Endothelial cell of hepatic sinusoid (primary cell): ENCODE data around the gene GPR22.

Source experiments
- in situ Hi-C: cut with HindIII; loops from 2 replicates; pipeline ENCODE4 v1.10.0; 2017; ENCODE audit warnings: low sequenced_read_pairs

GPR22 gene

DNA sequence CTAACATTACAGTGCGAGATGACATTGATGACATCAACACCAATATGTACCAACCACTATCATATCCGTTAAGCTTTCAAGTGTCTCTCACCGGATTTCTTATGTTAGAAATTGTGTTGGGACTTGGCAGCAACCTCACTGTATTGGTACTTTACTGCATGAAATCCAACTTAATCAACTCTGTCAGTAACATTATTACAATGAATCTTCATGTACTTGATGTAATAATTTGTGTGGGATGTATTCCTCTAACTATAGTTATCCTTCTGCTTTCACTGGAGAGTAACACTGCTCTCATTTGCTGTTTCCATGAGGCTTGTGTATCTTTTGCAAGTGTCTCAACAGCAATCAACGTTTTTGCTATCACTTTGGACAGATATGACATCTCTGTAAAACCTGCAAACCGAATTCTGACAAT, 4.3 kb downstream of the GPR22 start:
- in situ Hi-C loops: no loop called here

DNA sequence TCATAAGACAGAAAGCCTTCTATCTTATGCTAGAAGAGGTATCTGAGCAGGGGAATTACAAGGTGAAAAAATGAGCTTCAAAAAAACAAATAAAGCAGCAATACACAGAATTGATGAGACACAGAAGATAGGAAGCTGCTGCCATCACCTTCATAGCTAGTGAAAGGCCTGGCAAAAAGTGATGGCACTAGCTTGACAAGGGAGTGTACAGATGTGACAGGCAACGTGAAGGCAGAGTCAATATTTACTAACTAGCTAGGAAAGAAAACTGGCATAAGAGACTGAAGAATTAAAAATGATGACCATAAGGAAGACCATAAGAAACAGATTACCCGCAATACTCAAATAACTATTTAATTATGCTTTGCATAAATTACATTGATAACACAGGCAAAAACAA, 9.4 kb downstream of the GPR22 start:
- in situ Hi-C loops: loop anchor here (5.0 kb wide), 1 partner anchor 57 kb away; no protein-coding TSS in a partner anchor

DNA sequence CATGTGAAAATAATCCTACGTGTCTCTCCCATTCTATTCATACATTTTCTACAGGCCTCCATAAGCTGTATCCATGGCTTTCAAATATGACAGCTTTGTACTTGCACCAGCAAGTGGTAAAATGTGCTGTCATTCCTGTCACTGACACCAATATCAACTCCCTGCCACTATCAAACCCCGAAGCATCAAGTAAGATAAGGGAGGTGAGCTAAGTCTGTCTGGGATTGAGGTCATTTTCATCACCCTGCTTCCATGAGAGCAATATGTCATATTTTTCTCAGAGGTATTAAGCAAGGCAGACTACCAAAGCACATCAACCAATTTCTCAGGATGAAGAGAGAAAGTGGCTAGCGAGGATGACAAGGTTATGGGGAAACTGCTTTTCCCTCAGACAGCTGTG, 11.1 kb downstream of the GPR22 start:
- in situ Hi-C loops: no loop called here

DNA sequence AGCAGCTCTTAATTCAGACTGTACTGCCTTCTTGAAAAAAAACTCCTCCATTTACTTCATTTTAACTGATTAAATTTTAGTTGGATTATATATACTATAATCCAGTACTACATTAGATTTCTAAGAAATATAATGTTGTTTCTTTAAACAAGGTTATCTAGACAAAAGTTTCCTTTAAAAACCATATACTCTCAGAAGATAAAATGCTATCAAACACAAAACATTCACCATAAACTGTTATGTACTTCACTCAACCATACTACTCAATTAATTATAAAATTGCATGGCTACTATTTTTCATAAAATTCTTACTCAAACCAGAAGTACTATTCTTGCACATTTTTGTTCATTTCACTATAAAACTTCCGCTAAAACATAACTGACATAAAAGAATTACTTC, 12.7 kb downstream of the GPR22 start:
- in situ Hi-C loops: no loop called here

DNA sequence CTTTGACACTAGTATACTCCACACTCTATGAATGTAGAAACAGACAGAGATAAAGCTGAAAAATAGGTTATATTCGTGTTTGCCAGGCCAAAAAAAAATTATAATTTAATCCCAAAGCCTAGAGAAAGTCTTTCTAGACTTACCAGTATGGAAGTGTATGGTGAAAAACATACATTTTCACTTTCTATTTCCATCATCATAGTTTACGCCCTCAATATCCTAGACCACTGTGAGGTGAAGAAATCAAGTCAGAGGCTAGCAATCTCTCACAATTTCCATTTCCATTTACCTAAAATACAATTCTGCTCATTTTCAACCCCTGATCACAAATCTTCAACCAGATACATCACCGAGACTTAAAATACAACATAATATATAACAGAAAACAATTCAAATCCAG, 16.2 kb downstream of the GPR22 start:
- in situ Hi-C loops: no loop called here

DNA sequence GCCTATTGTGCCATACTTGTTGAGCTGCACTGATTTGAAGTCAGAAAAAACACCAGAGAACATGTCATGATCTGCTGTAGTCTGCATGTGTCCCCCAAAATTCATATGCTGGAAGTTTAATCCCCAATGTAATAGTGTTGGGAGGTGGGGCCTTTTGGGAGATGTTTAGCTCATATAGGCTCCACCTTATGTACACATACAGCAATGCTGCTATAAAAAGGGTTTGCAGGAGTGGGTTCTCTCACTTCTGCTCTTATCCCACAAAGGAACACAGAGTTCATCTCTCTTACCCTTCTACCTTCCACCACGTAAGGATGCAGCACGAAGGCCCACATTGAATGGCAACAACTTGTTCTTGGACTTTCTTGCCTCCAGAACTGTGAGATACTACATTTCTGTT, 23.0 kb downstream of the GPR22 start:
- in situ Hi-C loops: no loop called here

DNA sequence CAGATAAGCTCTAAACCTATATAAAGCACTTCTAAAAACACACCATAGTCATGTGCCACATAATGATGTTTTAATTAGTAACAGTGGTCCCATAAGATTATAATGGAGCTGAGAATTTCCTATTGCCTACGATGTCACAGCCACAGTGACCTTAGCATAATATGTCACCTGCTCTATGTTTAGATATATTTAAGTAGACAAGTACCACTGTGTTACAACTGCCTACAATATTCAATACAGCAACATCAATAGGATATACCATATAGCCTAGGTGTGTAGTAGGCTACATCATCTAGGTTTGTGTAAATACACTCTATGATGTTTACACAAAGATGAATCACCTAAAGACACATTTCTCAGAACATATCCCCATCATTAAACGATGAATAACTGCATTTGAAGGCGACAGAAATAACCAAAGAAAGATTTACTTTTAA, 24.5 kb downstream of the GPR22 start:
- in situ Hi-C loops: no loop called here

DNA sequence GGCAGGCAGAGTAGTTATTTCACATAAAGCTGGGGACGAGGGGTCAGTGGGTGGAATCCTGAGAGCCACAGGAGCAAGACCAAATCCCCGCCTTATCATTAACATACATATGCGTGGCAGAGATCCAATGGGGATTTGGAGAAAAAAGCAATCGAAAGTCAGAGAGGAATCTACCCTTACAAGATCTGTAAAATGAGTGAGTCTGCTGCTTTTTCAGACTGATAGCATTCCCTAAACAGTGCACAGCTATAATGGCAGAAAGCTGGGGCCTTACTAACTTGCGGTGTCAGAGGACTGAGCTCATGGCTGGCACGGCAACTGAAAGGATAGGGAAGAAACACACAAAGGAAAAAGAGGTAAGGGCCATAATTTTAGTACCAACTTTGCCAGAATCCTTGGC, 25.0 kb downstream of the GPR22 start:
- in situ Hi-C loops: no loop called here

DNA sequence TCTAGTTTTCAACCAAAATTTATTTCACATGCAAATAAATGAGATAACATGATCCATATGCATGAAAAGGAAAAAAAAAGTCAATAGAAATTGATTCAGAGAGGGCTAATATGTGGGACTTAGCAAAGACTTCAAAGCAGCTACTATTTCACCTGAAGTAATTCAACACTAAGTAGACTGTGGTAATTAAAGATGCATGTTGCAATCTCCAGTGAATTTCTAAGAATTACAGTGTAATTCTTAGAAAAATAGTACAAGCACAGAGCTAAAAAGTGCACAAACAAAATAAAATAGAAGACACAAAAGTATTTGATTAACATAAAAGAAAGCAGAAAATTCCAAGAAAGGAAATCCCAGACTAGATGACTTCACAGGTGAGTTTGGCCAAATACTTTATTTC, 25.7 kb downstream of the GPR22 start:
- in situ Hi-C loops: no loop called here

DNA sequence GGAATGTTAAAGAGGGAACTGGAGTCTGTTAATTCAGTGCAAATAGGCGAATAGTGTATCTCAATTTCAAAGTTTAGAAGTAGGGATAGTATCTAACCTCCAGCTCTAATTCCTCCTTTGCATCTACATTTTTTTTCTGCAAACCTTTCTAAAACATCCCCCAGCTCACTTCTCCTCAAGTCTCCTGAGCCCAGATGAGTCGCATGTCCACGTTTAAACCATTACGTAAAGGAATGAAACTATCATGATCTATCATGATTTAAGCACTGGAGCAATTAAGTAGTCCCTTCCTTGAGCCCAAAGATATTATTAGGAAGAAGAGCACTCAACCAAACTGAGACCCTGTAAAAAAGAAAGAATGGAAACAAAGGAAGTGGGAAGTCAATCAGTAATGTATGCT, 29.9 kb downstream of the GPR22 start:
- in situ Hi-C loops: no loop called here

DNA sequence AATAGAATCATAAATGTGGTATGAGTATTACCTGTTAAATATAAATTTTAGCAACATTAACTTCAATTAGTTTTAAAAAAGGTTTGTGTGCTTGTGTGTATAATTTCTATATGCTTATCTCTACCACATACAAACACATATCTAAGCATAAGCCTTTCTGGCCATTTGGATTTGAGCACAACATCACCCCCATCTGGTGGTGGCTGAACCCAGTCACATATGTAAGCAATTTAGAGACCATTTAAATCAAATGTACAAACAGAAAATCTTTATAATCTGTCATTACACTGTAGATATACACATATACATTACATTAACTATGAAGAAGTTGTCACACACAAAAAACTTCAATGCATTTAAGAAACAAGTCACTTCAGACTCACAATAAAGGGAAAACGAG, 31.7 kb downstream of the GPR22 start:
- in situ Hi-C loops: no loop called here

DNA sequence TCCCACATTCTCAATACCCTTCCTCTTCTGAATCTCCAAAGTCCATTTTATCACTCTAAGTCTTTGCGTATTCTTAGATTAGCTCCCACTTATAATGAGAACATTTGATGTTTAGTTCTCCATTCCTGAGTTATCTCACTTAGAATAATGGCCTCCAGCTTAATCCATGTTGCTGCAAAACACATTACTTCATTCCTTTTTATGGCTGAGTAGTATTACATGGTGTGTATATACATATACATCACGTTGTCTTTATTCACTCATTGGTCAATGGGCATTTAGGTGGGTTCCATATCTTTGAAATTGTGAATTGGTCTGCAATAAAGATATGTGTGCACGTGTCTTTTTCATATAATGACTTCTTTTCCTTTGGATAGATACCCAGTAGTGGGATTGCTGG, 32.3 kb downstream of the GPR22 start:
- in situ Hi-C loops: no loop called here

DNA sequence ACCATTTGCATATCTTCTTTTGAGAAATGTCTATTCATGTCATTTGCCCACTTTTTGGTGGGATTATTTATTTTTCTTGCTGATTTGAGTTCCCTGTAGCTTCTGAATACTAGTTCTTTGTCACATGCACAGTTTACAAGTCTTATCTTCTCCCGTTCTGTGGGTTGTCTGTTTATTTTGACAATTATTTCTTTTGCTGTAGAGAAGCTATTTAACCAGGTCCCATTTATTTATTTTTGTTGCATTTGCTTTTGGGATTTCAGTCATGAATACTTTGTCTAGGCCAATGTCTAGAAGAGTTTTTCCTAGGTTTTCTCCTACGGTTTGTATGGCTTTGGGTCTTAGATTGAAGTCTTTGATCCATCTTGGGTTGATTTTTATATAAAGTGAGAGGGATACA, 32.9 kb downstream of the GPR22 start:
- in situ Hi-C loops: no loop called here

DNA sequence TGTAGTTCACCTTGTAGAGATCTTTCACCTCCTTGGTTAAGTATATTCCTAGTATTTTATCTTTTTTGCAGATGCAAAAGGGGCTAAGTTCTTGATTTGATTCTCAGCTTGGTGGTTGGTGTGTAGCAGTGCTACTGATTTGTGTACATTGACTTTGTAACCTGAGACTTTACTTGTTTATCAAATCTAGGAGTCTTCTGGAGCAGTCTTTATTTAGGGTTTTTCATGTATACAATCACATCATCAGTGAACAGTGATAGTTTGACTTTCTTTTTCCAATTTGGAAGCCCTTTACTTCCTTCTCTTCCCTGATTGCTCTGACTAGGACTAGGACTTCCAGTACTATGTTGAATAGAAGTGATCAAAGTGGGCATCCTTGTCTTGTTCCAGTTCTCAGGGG, 33.8 kb downstream of the GPR22 start:
- in situ Hi-C loops: no loop called here

DNA sequence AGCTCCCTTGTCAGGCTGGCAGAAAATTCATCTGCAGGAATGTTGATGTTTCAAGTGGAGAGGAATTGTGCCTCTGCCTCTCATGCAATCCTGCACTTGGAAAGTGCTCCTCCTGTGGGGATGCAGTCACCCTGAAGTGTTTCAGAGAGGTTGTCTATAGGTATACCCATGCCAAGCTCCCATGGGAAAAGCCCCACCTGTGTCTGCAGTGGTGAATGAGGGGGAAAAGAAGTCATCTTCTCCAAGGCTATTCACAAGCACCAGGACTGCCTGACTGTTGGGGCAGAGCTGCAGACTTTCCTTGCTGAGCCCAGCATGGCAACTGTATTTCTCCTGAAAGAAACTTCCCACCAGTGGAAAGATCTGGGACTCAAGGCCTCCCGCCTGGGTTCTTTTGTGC, 35.5 kb downstream of the GPR22 start:
- in situ Hi-C loops: no loop called here

DNA sequence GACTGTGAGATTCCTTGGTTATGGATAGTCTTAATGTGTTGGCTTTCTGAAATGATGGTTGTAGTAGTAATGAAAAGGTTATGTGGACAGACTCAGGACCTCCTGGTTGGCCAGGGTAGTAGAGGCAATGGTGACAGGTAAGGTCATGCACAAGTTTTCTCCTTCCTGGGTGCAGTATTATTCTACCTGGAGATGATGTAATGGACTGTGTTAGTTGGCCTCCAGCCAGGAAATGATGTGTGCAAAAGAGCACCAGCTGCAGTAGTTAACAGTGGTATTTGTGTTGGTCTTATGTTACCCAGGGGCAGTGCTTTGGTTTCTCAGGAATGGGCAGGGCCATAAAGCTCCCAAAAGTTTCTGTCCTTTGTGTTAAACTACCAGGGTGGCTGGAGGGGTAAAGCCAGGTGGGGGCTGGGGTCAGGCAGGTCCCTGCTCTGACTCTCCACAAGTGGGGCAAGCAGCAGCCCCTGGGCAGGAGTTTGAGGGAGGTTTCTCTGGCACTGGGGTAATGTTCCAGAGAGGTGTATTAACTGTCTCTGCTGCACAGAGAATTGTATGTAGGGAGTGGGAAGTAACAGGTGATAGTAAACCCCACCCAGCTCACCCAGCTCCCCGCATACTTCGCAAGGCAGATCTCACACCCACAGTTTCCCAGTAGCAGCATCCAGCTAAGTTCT, 36.3 kb downstream of the GPR22 start:
- in situ Hi-C loops: no loop called here

DNA sequence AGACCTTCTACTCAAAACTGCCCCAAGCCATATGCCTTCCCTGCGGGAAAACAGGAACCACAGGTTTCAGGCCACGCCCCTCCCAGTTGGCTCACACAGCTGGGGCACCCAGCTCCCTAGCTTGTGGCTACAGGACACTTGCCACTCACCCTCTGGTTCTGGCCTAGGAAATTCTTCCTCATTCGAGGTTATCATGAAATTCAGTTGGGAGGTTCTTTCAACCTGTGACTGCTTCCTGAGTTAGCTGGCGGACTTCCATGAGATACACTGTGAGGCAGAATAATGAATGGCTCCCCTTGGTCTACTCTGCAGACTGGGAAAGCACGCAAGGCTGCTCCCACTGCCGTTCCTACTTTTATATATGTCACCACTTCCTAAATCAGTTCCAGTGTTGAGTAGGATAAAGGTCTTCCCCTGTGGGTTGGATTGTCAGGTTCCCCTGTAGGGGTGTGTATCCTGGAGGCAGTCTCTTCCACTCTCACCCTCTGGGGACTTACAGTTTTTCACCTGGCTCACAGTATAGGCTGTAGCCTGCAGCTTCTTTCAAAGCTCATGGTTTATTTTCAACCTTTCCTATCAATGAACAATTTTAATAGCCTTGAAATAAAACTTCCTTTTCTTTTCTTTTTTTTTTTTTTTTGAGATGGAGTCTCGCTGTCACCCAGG, 37.0 kb downstream of the GPR22 start:
- in situ Hi-C loops: no loop called here
